NT2/D1 (cell line): Measurements from ENCODE around the gene BAZ1B.

Experiments used
- DNase-seq: peaks from one replicate; pipeline ENCODE4 v3.0.0-alpha.2; 2011; ENCODE audit warnings: low read depth, low spot score
- H3K27me3 ChIP-seq: 2 replicates; pipeline ENCODE4 v1.6.0; 2011; ENCODE audit warnings: mild to moderate bottlenecking; ENCODE audit not compliant: insufficient read length, insufficient read depth
- H3K36me3 ChIP-seq: 2 replicates; pipeline ENCODE4 v1.6.1; 2011; ENCODE audit warnings: mild to moderate bottlenecking, low read length, mixed read lengths; ENCODE audit not compliant: insufficient read depth, insufficient read length
- H3K4me1 ChIP-seq: 2 replicates; pipeline ENCODE4 v1.5.1; 2011; ENCODE audit not compliant: insufficient read depth, insufficient read length
- H3K4me3 ChIP-seq: 2 replicates; pipeline ENCODE4 v1.5.1; 2011; ENCODE audit warnings: low read depth; ENCODE audit not compliant: insufficient read length
- H3K9ac ChIP-seq: 2 replicates; pipeline ENCODE4 v1.6.0; 2011; ENCODE audit warnings: low read depth; ENCODE audit not compliant: insufficient read length
- H3K9me3 ChIP-seq: 2 replicates; pipeline ENCODE4 v1.5.1; 2011; ENCODE audit warnings: mild to moderate bottlenecking, low read length; ENCODE audit not compliant: insufficient read depth
- SUZ12 ChIP-seq: IDR thresholded peaks from 2 replicates; pipeline ENCODE4 v1.6.1; 2011; ENCODE audit not compliant: insufficient read length, insufficient read depth; ENCODE audit errors: extremely low read depth
- YY1 ChIP-seq: IDR thresholded peaks from 2 replicates; pipeline ENCODE4 v1.6.1; 2011; ENCODE audit not compliant: insufficient read length, insufficient read depth
- ZNF274 ChIP-seq: IDR thresholded peaks from 2 replicates; pipeline ENCODE4 v1.6.1; 2011; ENCODE audit warnings: mild to moderate bottlenecking, low read depth, low read length

Gene BAZ1B

GRCh38 chr7:73447121-73447733 lies 74.9 kb downstream of the BAZ1B start:
- H3K9me3 ChIP-seq, result no peaks in the 10 kb centered on the region
- TF ChIP-seq SUZ12 (no peak), YY1 (no peak), ZNF274 (no peak)
- no peak overlapping the region for H3K4me3 ChIP-seq
- no peaks in the 10 kb centered on the region for H3K27me3 ChIP-seq
- H3K4me1 ChIP-seq, result peaks cover 14% of the 10 kb centered on the region
- no peak for DNase-seq
- peaks cover 96% of the 10 kb centered on the region for H3K36me3 ChIP-seq
- no peak overlapping the region for H3K9ac ChIP-seq

GRCh38 chr7:73446682-73447081 lies 75.4 kb downstream of the BAZ1B start:
- Histone ChIP-seq H3K4me1 (peaks cover 14% of the 10 kb centered on the region), H3K36me3 (peaks cover 96% of the 10 kb centered on the region), H3K27me3 (no peaks in the 10 kb centered on the region), H3K9me3 (no peaks in the 10 kb centered on the region), H3K9ac (no peak overlapping the region), H3K4me3 (no peak overlapping the region)
- no peak for DNase-seq
- TF ChIP-seq SUZ12 (no peak), YY1 (no peak), ZNF274 (no peak)

- peaks cover 94% of the 10 kb centered on the region for H3K36me3 ChIP-seq
- H3K4me1 ChIP-seq, result peaks cover 18% of the 10 kb centered on the region
- H3K4me3 ChIP-seq, result no peak overlapping the region
- peak overlapping the region; percentile 8 for H3K9ac ChIP-seq
- TF ChIP-seq YY1, result no peak
- TF ChIP-seq ZNF274, result no peak
- TF ChIP-seq SUZ12, result no peak
- H3K9me3 ChIP-seq, result no peaks in the 10 kb centered on the region
- DNase-seq, result no peak
- no peaks in the 10 kb centered on the region for H3K27me3 ChIP-seq
These were observed 78.4 kb downstream of the BAZ1B start for GRCh38 chr7:73443548-73444255.

- TF ChIP-seq ZNF274, result no peak
- TF ChIP-seq SUZ12, result no peak
- no peak for TF ChIP-seq YY1
- no peak for DNase-seq
- H3K36me3 ChIP-seq, result peaks cover 89% of the 10 kb centered on the region
- H3K4me3 ChIP-seq, result no peak overlapping the region
- peak overlapping the region; percentile 32 for H3K9ac ChIP-seq
- peaks cover 24% of the 10 kb centered on the region for H3K4me1 ChIP-seq
- no peaks in the 10 kb centered on the region for H3K9me3 ChIP-seq
- no peaks in the 10 kb centered on the region for H3K27me3 ChIP-seq
These were observed 79.1 kb downstream of the BAZ1B start for GRCh38 chr7:73442903-73443500.

- Histone ChIP-seq H3K36me3 (peaks cover 82% of the 10 kb centered on the region), H3K4me1 (peaks cover 24% of the 10 kb centered on the region), H3K4me3 (no peak overlapping the region), H3K27me3 (no peaks in the 10 kb centered on the region), H3K9ac (no peak overlapping the region), H3K9me3 (no peaks in the 10 kb centered on the region)
- TF ChIP-seq SUZ12, result no peak
- no peak for TF ChIP-seq YY1
- no peak for TF ChIP-seq ZNF274
- no peak for DNase-seq
These were observed 79.7 kb downstream of the BAZ1B start for GRCh38 chr7:73442222-73442902.

GRCh38 chr7:73439410-73439704 lies 82.7 kb downstream of the BAZ1B start:
- TF ChIP-seq YY1 (no peak), ZNF274 (no peak), SUZ12 (no peak)
- Histone ChIP-seq H3K4me3 (no peak overlapping the region), H3K27me3 (peaks cover 5% of the 10 kb centered on the region), H3K36me3 (peaks cover 53% of the 10 kb centered on the region), H3K9ac (no peak overlapping the region), H3K4me1 (peaks cover 24% of the 10 kb centered on the region), H3K9me3 (no peaks in the 10 kb centered on the region)
- no peak for DNase-seq

GRCh38 chr7:73438547-73439409 lies 83.3 kb downstream of the BAZ1B start:
- Histone ChIP-seq H3K9ac (no peak overlapping the region), H3K9me3 (no peaks in the 10 kb centered on the region), H3K27me3 (peaks cover 9% of the 10 kb centered on the region), H3K4me1 (peaks cover 24% of the 10 kb centered on the region), H3K4me3 (no peak overlapping the region), H3K36me3 (peaks cover 48% of the 10 kb centered on the region)
- DNase-seq, result no peak
- TF ChIP-seq YY1 (no peak), ZNF274 (no peak), SUZ12 (no peak)
